Heart left ventricle (tissue), 16 donors: Measurements from ENCODE around the gene FAM131A. TPM values are rescaled to one million over a fixed set of nuclear protein-coding genes. Genes with fewer than 3 reads are reported as not detected.

Experiments
- ATAC-seq, 4 donors: fragments of 200-7000 bp; cut with Tn5 transposase; one replicate each; pipeline ENCODE4 v1.9.1; 2020 to 2022; ENCODE audit warnings: moderate library complexity in 4 of 4, mild to moderate bottlenecking in 3 of 4, moderate number of reproducible peaks in 1 of 4
- DNase-seq, 5 donors: peaks; one replicate each; pipeline ENCODE4 v3.0.0-alpha.2; 2020
- H3K27ac ChIP-seq, 12 donors: fragments of 200-600 bp; sonication (generic) in 4 of 12; one replicate each; pipeline versions ENCODE4 v1.5.0 to v1.8.0; 2016 to 2022; ENCODE audit warnings: mild to moderate bottlenecking in 2 of 12
- H3K27me3 ChIP-seq, 9 donors: fragments of 200-600 bp; sonication (generic) in 2 of 9; one replicate each; pipeline versions ENCODE4 v1.5.1 to v1.8.0; 2016 to 2022; ENCODE audit warnings: mild to moderate bottlenecking in 3 of 9
- H3K36me3 ChIP-seq, 9 donors: fragments of 200-600 bp; sonication (generic) in 2 of 9; one replicate each; pipeline versions ENCODE4 v1.5.0 to v1.8.0; 2018 to 2022; ENCODE audit warnings: mild to moderate bottlenecking in 2 of 9
- H3K4me1 ChIP-seq, 12 donors: fragments of 200-600 bp; sonication (generic) in 4 of 12; one replicate each; pipeline versions ENCODE4 v1.5.0 to v1.8.0; 2016 to 2022; ENCODE audit warnings: mild to moderate bottlenecking in 3 of 12
- H3K4me3 ChIP-seq, 12 donors: fragments of 200-600 bp; sonication (generic) in 4 of 12; one replicate each; pipeline versions ENCODE4 v1.5.0 to v1.8.0; 2017 to 2022; ENCODE audit warnings: mild to moderate bottlenecking in 9 of 12, moderate library complexity in 4 of 12
- H3K9me3 ChIP-seq, 12 donors: fragments of 200-600 bp; sonication (generic) in 4 of 12; one replicate each; pipeline versions ENCODE4 v1.5.0 to v1.8.0; 2016 to 2022; ENCODE audit warnings: mild to moderate bottlenecking in 1 of 12
- CTCF ChIP-seq, 12 donors: fragments of 200-600 bp; sonication (generic) in 4 of 12; IDR thresholded peaks; one replicate each; pipeline versions ENCODE4 v1.5.0 to v1.8.0; 2018 to 2022; ENCODE audit warnings: antibody characterized with exemption in 12 of 12, mild to moderate bottlenecking in 5 of 12
- POLR2A ChIP-seq, 2 donors: fragments of 450-650 bp; IDR thresholded peaks; one replicate each; pipeline ENCODE4 v1.6.1; 2017; ENCODE audit warnings: antibody characterized with exemption in 2 of 2, mild to moderate bottlenecking in 2 of 2, moderate library complexity in 2 of 2
- WGBS, 4 donors: extraction: QIAGEN DNeasy Blood & Tissue Kit in 2 of 4; methylation state at CpG; one replicate each; pipeline versions ENCODE4 v1.1.5 to v1.1.7; 2013 to 2018; 5-methylcytosine and 5-hydroxymethylcytosine counted together
- intact Hi-C, 10 donors: fragments of 100-400 bp; cut with DNase I; formaldehyde crosslinking; loops; one replicate each; pipeline versions ENCODE4 v1.11.1 to v1.14.2; 2022
- polyA plus RNA-seq, 2 donors: library from polyadenylated mRNA; stranded (reverse); fragments of 200-250 nt; gene quantifications; one replicate each; pipeline ENCODE4 v1.2.3, GENCODE V29; 2013
- total RNA-seq, 9 donors: library from RNA; depleted of rRNA in 2 of 9; stranded (reverse); fragments of >200 nt in 2 of 9; fragmentation: NEBNext Ultra II Directional in 3 of 9; extraction: Animal tissue kit (Norgen Biotek cat#: 25700) in 3 of 9; gene quantifications; one replicate each; pipeline versions ENCODE4 v1.1.0 to v1.2.4, GENCODE V29; 2016 to 2023
- donor health status: ischemic (EF 13 %, LVEDD 7.1; RV severe dilation, severe dysfunction).
- donor health status: healthy with polysubstance abuse.
- donor health status: DM: no; HTN: yes; CAD: no.
- donor health status: DM: no; HTN: no; CAD: no.
- donor health status: ischemic (EF 25% LVEDD 6.9; RV normal size, moderate dysfunction).
- donor health status: ischemic (EF 25% LVEDD 5.7; RV mildly dilated, moderate dysfunction).
- donor health status: healthy.
- donor health status: DM: yes; HTN: yes; CAD: no.
- donor health status: ischemic (EF 35%, LVEDD 5.7; RV mildly dilated, moderate dysfunction).
- donor health status: nonischemic (EF 11% LVEDD 7.7; RV severe dilation, severe dysfunction).
- donor health status: DM: yes; HTN: yes; CAD: no.
- donor health status: PGD.
- donor health status: ischemic (EF 29% LVEDD 5.4; RV normal size, mild dysfunction).
- donor health status: nonischemic (EF 23%, LVEDD 6.1; RV moderate dilation, normal function).

The FAM131A gene
- total and polyA plus RNA-seq, 11 donors: 21.9 to 53.2 (median 30.9) TPM

- 80 to 87% (median 86%) methylated on average over 15 of the region's 15 CpGs for WGBS, 4 donors
- H3K9me3 ChIP-seq: no peaks in the 10 kb centered on the region
- H3K27me3 ChIP-seq: no peaks in the 10 kb centered on the region
- H3K4me3 ChIP-seq: no peak overlapping the region
- intact Hi-C loops: no loop called here
- no peak overlapping the region for H3K27ac ChIP-seq
- DNase-seq (no peak), ATAC-seq (peak in 1 of 4 donors; percentile 2)
- peaks cover 0 to 4% (median 0%) of the 10 kb centered on the region in 12 donors for H3K4me1 ChIP-seq
- H3K36me3 ChIP-seq: peaks cover 0 to 16% (median 0%) of the 10 kb centered on the region in 9 donors
- TF ChIP-seq CTCF (IDR thresholded peaks at IDR 0.05): no peak
- no peak for TF ChIP-seq POLR2A (IDR thresholded peaks at IDR 0.05)
Observed at GRCh38 chr3:184352149-184352785, 14.9 kb downstream of the FAM131A start.

- TF ChIP-seq POLR2A (IDR thresholded peaks at IDR 0.05) (no peak), CTCF (IDR thresholded peaks at IDR 0.05) (no peak)
- no peaks in the 10 kb centered on the region for H3K27me3 ChIP-seq
- 87 to 98% (median 89%) methylated on average over 7 to 11 of the region's 11 CpGs for WGBS, 4 donors
- no peak for ATAC-seq
- H3K4me1 ChIP-seq: peaks cover 0 to 4% (median 0%) of the 10 kb centered on the region in 12 donors
- no peak for DNase-seq
- no peak overlapping the region for H3K4me3 ChIP-seq
- H3K36me3 ChIP-seq: peaks cover 0 to 20% (median 2%) of the 10 kb centered on the region in 9 donors
- H3K9me3 ChIP-seq: no peaks in the 10 kb centered on the region
- intact Hi-C loops: no loop called here
- no peak overlapping the region for H3K27ac ChIP-seq
Observed at GRCh38 chr3:184352897-184353545, 15.6 kb downstream of the FAM131A start.

- Histone ChIP-seq H3K4me1 (peaks cover 0 to 4% (median 0%) of the 10 kb centered on the region in 12 donors), H3K27me3 (no peaks in the 10 kb centered on the region), H3K36me3 (peaks cover 0 to 20% (median 2%) of the 10 kb centered on the region in 9 donors), H3K27ac (no peak overlapping the region), H3K9me3 (no peaks in the 10 kb centered on the region), H3K4me3 (no peak overlapping the region)
- intact Hi-C loops: no loop called here
- peak in 1 of 4 donors; percentile 2 for ATAC-seq
- TF ChIP-seq POLR2A (IDR thresholded peaks at IDR 0.05) (no peak), CTCF (IDR thresholded peaks at IDR 0.05) (no peak)
- 95 to 100% (median 98%) methylated on average over 3 to 11 of the region's 11 CpGs for WGBS, 4 donors
- no peak for DNase-seq
Observed at GRCh38 chr3:184353546-184353941, 16.1 kb downstream of the FAM131A start.

- peaks cover 0 to 4% (median 0%) of the 10 kb centered on the region in 12 donors for H3K4me1 ChIP-seq
- DNase-seq (peak in 2 of 5 donors; percentile 50 to 57), ATAC-seq (peak in 3 of 4 donors; percentile 17 to 41 (median 26))
- H3K27me3 ChIP-seq: no peaks in the 10 kb centered on the region
- H3K4me3 ChIP-seq: no peak overlapping the region
- TF ChIP-seq POLR2A (IDR thresholded peaks at IDR 0.05) (no peak), CTCF (IDR thresholded peaks at IDR 0.05) (peak; percentile 55 to 75 (median 66))
- no peaks in the 10 kb centered on the region for H3K9me3 ChIP-seq
- H3K36me3 ChIP-seq: peaks cover 0 to 20% (median 2%) of the 10 kb centered on the region in 9 donors
- no peak overlapping the region for H3K27ac ChIP-seq
- 19 to 73% (median 55%) methylated on average over 8 to 18 of the region's 18 CpGs for WGBS, 4 donors
- intact Hi-C loops: no loop called here
Observed at GRCh38 chr3:184354121-184354728, 16.8 kb downstream of the FAM131A start.
